Frontal cortex (tissue), 4 donors: ENCODE results near the gene NR6A1. TPM values are rescaled to one million over a fixed set of nuclear protein-coding genes. Genes with fewer than 3 reads are reported as not detected.

Experiments
- DNase-seq, 2 donors: peaks; one replicate each; pipeline ENCODE4 v3.0.0; 2012; ENCODE audit warnings: low spot score in 2 of 2
- FAIRE-seq: peaks from 2 replicates; lab custom pipeline; 2012; peaks lifted over from hg19 to GRCh38; lab: Jason Lieb, UNC
- total RNA-seq: library from RNA; depleted of rRNA; stranded (reverse); fragments of >200 nt; gene quantifications from one replicate; pipeline ENCODE4 v1.2.3, GENCODE V29; 2014
- donor health status: control.
- donor health status: control.
- donor health status: control.

NR6A1 gene
- total RNA-seq, 1 donor from 2014 or later: 1.6 TPM

DNA sequence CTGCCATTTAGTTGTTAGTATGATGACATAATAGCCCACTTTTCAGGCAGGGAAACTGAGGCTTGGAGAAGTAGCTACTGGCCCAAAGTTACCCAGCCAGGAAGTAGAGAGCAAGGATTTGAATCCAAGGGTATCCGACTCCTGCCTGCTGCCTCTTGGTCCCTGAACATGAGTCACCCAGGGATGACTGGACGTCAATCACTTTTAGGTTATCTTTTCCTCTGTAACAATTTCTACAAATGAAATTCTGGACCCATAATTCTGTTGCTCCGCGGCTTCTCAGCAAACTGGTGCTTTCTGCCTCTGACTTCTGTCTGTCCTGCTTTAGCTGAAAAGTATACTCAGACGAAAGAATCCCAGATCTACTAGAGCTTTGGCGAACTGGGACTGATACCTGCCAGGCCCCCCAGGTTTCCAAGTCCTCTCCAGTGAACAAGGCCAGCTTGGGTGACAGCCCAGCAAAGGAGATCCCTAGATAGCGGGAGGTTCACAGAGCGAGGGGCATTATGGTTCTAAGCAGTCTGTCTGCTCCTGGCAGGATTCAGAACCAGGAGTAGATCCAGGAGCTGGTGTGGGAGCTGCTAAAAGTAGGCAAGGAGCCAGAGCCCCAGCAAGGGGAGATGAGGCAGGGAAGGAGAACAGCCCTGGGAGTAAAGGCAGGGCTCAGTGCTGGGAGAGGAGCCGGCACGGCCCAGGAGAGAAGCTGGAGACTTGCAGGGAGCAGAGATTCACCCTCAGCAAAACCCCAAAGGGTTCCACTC lies 26.4 kb upstream of the NR6A1 start:
- no peak for FAIRE-seq

DNA sequence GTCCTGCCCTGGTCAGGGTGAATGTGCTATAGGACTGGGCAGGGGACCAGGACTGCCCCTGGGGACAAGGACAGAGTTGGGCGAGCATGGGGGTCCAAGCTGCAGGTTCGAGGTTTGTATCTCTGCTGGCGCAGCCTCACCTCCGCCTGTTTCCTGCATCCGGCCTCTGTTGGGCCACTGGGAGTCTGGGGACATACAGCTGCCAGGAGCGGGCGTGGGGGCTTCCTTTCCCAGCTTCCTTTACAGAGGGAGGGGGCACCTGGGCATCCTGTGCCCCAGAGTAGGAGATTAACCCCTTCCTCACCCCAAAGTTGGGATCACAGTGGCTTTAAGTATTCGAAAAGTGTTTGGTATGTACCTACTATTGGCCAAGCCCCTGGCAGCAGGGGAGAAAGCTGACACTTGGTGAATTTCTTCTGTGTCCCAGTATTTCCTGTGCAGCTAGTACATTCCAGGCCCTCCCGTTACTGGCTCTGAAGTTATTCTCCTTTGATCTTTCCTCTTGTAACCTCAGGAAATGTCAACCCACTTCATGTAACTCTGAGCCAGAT lies 24.8 kb upstream of the NR6A1 start:
- no peak for FAIRE-seq

More for the DNA sequence above, 26.4 kb upstream of the NR6A1 start:
- no peak for DNase-seq

DNA sequence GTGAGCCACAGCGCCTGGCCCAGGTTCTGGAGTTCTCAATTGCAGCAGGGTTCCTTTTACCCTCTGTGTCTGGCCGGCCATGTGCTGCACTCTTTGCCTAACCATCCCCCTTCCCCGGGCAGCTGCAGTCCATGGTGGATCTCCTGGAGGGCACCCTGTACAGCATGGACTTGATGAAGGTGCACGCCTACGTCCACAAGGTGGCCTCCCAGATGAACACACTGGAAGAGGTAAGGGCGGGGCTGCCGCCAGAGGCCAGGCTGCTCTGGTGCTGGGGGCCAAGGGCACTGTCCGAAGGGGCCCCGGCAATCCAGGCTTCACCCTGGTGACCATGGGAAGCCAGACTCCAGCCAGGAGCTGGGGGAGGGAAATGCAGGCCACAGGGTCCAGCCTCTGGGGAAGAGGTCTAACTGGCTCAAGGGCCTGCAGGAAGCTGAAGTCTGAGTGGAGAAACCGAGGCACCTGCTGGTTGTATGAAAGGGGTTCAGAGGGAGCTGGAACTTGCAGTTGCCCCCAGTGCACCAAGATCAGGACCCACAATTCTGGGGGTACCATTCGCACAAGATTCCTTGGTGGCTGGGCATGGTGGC lies 23.9 kb upstream of the NR6A1 start:
- FAIRE-seq (no peak), DNase-seq (no peak)

More for the DNA sequence above, 24.8 kb upstream of the NR6A1 start:
- no peak for DNase-seq

DNA sequence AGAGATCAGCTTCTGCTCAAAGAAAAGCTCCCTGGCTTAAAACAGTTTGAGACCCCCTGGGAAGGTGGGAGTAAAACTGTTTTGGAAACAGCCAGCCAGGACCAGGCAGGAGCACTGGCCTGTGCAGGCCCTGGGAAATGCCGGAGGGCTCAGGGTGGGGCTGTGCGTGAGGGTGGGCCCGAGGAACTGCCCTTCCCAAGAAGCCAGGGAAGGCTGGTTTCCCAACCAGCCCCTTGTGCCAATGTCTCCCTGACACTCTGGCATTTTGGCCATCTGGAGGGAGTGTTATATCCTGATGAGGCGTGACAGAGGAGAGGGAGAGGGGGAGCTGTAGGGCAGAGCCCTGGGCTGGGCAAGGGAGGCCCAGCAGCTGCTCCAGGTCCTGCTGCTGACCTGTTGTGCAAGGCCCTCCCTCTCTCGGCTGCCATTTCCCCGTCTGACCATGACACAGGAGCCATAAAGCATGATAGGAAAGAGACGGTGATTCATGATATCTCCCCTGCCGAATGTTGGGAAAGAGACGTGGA lies 22.0 kb upstream of the NR6A1 start:
- no peak for DNase-seq
- no peak for FAIRE-seq

DNA sequence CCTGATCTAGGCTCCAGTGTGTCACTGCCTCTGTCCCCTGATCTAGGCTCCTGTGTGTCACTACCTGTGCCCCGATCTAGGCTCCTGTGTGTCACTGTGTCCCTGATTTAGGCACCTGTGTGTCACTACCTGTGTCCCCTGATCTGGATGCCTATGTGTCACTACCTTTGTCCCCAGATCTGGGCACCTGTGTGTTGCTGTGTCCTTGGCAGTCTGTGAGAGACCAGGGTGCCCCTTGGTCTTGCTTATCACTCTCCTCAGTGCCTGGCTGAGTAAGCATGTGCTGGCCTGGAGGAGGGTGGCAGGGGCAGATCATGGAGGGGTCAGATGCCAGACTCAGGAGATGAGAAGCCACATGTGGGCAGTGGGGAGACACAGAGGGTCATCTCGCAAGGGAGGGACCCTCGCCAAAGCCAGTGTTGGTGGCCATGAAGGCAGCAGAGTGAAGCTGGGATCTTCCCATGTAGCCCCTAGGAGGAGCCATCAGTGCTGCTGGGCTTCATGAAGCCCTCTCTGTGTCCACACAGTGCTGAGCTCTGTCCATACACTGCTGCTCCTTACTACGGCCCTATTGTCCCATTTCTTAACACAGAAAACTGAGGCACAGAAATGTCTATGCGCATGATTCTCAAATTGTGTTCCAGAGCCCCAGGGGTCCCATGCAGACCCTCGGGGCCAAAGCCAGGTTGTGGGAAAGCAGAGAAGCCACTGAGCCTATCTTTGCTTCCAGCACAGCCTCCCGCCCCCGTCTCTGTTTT lies 21.3 kb upstream of the NR6A1 start:
- DNase-seq (no peak), FAIRE-seq (no peak)

DNA sequence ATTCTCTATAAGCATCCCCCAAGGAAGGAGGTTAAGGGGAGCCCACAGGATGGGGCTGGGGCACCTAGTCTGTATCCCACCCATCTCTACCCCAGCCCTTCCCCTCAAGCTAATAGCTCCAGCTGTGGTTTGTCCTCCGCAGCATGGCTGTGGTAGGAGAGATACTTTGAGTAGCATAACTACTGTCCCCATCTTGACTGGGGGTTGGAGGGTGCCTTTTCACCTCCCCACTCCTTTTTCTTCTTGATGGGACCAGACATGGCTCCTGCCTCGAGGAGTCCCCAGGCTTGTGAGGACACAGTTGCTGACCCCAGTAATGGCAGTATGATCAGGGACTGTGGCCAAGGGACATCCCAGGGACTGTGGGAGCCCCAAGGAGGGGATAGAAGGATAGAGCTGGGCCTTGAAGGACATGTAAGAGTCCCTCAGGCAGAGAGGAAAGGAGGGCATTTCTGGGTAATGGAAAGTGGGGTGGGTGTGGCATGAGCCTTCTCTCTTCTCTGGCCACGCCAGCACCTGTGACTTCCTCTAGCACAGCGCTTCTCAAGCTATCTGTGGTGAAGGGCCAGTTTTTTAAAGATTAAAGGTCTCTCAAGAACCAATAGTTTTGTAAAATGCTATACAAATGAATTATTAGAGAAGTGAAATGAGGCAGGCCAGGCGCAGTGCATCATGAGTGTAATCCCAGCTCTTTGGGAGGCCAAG lies 19.8 kb upstream of the NR6A1 start:
- FAIRE-seq (no peak), DNase-seq (no peak)

DNA sequence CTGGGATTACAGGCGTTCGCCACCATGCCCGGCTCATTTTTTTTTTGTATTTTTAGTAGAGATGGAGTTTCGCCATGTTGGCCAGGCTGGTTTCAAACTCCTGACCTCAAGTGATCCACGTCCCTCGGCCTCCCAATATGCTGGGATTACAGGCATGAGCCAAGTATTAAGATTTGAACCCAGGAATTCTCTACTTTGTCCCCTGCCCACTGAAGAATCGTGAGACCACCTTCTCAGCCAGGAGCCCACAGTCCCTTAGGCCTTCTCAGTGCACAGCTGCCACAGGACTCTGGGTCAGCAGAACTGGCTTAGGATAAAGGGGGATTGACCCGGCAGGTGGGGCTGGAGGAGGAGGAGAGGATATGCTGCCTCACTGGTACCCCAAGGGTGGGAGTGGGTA lies 19.2 kb upstream of the NR6A1 start:
- FAIRE-seq (no peak), DNase-seq (no peak)

DNA sequence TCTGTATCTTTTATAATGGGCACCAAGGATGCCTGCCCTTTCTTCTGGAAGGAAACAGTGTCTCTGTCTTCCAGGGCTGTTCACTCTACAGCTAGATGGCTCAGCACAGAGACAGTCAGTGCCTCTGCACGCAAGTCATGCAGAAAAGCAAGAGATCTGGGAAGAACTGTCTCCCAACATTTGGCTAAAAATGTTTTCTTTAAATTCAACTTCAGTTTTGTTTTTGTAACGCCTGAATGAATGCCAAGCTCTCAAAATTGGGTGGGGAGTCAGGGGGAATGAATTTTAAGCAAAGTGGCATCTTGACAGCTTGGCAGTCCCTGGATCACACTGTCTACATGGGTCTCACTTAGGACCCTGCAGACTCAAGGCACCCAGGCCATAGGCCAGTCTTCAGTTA lies 18.4 kb upstream of the NR6A1 start:
- FAIRE-seq (no peak), DNase-seq (no peak)

DNA sequence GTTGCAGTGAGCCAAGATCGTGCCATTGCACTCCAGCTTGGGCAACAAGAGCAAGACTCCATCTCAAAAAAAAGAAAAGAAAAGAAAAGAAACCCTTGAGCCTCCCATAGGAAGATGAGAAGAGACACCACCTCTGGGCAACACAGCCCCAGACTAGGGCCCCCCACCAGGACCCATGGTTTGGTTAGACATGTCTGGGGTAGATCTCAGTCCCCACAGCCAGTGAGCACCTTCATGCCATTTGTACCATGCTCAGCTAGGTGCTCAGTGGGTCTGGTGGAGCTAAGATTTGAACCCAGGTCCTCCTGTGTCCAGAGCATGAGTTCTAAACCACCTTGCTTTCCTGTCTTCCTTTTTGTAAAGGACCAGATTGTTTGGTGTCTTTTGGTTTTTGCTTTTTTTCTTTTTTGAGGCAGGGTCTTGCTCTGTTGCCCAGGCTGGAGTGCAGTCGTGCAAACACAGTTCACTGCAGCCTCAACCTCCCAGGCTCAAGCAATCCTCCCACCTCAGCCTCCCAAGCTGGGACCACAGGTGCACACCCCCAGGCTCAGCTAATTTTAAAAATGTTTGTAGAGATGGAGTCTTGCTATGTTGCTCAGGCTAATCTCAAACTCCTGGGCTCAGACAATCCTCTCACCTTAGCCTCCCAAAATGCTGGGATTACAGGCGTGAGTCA lies 17.6 kb upstream of the NR6A1 start:
- DNase-seq (no peak), FAIRE-seq (no peak)

DNA sequence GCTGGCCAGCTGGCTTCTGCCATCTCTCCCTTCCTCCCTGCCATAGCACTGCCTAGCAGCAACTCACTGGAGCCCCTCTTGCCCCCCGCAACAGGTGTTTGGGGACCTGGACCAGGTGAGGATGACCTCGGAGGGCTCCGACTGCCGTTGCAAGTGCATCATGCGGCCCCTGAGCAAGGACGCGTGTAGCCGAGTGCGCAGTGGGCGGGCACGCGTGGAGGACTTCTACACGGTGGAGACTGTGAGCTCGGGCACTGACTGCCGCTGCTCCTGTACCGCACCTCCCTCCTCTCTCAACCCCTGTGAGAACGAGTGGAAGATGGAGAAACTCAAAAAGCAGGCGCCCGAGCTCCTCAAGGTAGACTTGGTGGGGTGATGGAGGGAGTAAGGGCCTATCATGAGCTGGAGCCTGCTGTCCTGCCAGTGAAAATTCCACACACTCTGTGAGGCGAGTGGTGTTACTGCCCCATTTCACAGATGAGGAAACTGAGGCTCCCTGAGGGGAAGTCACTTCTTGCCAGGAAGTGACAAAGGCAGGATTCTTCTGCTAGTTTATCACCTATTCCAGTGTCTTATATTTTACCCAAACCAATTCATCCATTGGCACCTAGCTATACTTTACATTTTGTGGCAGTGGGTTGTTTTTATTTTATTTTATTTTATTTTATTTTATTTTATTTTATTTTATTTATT lies 15.9 kb upstream of the NR6A1 start:
- FAIRE-seq (no peak), DNase-seq (no peak)

DNA sequence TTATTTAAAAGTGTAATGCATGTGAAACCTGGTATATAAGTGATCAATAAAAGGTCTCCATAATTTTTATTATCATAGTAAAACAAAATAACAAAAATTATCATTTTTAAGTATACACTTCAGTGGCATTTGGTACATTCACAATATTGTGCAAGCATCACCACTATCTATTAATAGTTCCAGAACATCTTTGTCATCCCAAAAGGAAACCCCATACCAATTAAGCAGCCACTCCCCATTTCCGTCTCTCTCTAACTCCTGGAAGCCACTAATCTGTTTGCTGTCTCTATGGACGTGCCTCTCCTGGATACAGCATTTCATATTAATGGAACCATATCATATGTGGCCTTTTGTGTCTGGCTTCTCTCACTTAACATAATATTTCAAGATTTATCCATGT lies 13.4 kb upstream of the NR6A1 start:
- no peak for FAIRE-seq
- no peak for DNase-seq

DNA sequence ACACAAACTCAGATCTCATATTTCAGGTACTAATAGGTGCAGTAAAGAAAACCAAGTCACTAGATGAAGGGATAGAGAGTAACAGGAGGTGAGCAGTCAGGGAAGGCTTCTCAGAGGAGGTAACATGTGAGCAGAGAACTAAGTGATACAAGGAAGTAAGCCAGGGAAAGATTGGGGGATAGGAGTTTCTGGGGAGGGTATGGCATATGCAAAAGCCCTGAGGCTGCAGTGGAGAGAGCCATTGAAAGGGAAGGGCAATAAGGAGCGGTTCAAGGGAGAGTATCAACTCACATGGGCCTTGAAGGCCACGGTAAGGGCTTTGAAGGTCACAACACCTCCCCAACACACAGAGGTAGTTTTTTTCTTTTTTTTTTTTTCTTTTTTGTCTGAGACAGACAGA lies 12.7 kb upstream of the NR6A1 start:
- FAIRE-seq (no peak), DNase-seq (no peak)

DNA sequence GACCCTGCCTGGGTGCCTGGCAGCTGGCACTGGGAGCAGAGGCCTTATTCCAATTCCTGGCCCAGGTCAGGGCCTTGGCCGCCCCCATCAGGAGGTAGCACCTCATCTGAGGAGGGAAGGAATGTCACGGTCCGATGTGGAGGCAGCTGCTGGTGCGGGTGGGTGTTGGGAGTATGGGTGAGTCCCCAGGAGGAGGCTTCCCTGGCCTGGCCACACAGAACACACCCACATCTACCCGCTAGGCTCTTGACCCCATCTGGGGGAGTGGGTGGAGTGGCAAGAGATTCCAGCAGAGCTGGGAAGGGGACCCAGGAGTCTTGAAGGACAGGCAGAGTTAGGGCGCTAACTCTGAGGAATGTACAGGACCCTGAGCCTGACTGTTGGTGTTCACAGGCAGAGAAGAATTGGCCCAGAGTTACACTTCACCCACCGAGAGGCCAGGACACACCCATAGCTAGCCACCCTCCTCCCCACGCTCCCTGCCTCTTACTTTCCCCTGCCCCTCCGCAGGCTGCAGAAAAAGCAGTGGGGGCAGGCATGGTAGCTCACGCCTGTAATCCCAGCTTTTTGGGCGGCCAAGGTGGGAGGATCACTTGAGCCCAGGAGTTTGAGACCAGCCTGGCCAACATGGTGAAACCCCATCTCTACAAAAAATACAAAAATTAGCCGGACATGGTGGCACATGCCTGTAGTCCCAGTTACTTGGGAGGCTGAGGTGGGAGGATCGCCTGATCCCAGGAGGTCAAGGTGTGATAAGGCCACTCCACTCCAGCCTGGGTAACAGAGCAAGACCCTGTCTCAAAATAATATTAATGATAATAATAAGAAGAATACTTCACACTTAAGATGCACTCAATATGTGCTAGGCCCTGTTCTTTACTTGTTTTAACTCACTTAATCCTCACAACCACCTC lies 11.8 kb upstream of the NR6A1 start:
- FAIRE-seq (no peak), DNase-seq (no peak)

DNA sequence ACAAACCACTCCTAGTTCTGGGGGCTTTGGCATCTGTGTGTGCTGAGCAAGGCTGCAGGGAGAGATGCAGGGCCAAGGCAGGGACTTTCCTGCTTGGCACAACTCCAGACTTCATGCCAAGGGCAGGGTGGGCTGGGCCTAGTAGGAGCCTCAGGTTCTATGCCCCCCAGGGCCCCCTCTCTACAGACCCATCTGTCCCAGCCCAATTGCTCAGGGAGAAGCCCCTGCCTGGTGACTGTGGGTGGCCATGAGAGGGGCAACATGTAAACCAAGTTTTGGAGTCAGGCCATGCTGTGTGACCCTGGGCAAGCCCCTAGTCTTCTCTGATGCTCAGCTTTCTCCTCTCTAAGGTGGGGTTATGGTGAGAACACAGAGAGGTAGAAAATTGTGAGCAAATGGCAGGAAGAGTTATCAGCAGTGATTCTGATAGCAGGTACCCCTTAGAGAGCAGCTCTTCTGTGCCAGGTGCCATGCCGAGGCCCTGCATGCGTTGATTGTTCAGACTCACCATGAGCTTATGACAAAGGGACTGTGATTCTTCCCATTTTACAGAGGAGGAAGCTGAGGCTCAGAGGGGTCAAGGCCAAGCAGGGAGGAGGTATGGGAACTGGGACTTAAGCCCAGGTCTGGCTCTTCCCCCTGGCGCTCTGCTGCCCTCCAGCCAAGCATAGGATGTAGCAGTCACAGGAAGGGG lies 11.0 kb upstream of the NR6A1 start:
- DNase-seq (no peak), FAIRE-seq (no peak)

DNA sequence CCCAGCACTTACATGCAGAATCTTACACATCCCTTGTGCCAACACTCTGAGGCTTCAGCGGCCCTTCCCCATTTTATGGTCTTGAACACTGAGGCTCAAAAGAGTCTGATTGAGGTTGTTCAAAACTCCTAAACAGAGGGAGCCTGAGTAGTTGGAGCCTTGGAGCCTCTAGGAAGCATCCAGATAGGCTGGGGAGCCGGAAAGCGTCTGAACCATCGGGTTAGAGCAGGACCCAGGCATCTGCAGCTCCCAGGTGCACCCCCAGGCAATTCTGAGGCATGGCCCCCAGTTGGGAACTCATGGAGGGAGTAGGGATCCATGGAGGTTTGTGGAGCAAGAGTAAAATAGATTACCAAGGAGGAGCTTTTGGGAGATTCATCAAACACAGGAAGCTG lies 9.6 kb upstream of the NR6A1 start:
- DNase-seq (no peak), FAIRE-seq (no peak)

DNA sequence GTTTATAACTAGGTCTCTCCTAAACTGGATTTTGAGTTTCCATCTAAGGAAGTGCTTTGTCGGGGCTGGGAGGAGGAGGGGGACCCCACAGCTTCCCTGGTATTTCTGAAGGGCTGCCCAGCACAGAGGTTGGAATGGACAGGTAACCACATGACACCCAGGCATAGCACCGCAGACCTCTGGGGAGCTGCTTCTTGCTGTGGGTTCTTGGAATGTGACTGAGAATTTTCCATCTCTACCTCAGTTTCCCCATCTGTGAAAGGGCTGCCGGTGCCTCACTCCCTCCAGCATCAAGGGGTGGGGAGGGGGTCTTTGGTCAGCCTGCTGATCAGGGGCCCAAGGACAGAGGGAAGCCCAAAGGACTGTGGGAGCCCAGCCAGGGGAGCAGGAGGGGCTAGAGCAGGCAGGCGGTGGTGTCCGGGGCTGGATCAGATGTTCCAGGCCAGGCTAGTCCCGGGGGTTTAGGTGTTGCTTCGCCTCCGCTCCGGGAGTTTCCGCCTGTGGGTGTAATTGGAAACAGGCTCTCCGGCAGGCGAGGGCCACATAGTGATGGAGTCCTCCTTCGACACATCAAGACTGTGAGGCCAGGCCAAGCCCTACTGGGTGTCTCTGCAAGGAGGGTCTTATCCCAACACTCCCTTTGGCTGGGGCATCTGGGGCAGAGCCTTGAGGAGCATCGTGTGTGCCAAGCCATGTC lies 9.1 kb upstream of the NR6A1 start:
- DNase-seq (no peak), FAIRE-seq (no peak)
